ENCODE results near the gene CHKB. TPM values are rescaled to one million over a fixed set of nuclear protein-coding genes. Genes with fewer than 3 reads are reported as not detected.
"Not testable (repeated sequence)": the region's sequence is repeated elsewhere in the genome, so short reads cannot be mapped to it uniquely, and the experiment has no call there.

Gene CHKB
- total RNA-seq, 1 donor from 2014 or later = 147 TPM

GRCh38 chr22:50544746-50545253 is 37.8 kb downstream of the CHKB start:
- Mint-ChIP-seq H3K4me3 (ENCODE audit: unreplicated experiment) (no peak overlapping the region), H3K4me1 (ENCODE audit: low read depth, unreplicated experiment) (peaks cover 3% of the 10 kb centered on the region), H3K36me3 (ENCODE audit: unreplicated experiment) (no peaks in the 10 kb centered on the region), H3K9me3 (ENCODE audit: unreplicated experiment) (peaks cover 4% of the 10 kb centered on the region), H3K27me3 (ENCODE audit: unreplicated experiment) (peaks cover 5% of the 10 kb centered on the region), H3K27ac (ENCODE audit: unreplicated experiment) (no peak overlapping the region)
- no peak for TF ChIP-seq CTCF (IDR thresholded peaks at IDR 0.05; ENCODE audit: partially characterized antibody, unreplicated experiment)
- DNase-seq = no peak

GRCh38 chr22:50544078-50544745 is 38.4 kb downstream of the CHKB start:
- TF ChIP-seq CTCF (IDR thresholded peaks at IDR 0.05; ENCODE audit: partially characterized antibody, unreplicated experiment) = peak; percentile 37
- H3K4me1 Mint-ChIP-seq (ENCODE audit: low read depth, unreplicated experiment) = peaks cover 3% of the 10 kb centered on the region
- H3K4me3 Mint-ChIP-seq (ENCODE audit: unreplicated experiment) = no peak overlapping the region
- H3K27me3 Mint-ChIP-seq (ENCODE audit: unreplicated experiment) = peaks cover 5% of the 10 kb centered on the region
- DNase-seq = peak; percentile 88
- H3K9me3 Mint-ChIP-seq (ENCODE audit: unreplicated experiment) = peaks cover 4% of the 10 kb centered on the region
- no peak overlapping the region for H3K27ac Mint-ChIP-seq (ENCODE audit: unreplicated experiment)
- H3K36me3 Mint-ChIP-seq (ENCODE audit: unreplicated experiment) = no peaks in the 10 kb centered on the region

- Mint-ChIP-seq H3K36me3 (ENCODE audit: unreplicated experiment) (no peaks in the 10 kb centered on the region), H3K4me3 (ENCODE audit: unreplicated experiment) (no peak overlapping the region), H3K4me1 (ENCODE audit: low read depth, unreplicated experiment) (peaks cover 3% of the 10 kb centered on the region), H3K9me3 (ENCODE audit: unreplicated experiment) (peaks cover 4% of the 10 kb centered on the region), H3K27me3 (ENCODE audit: unreplicated experiment) (peaks cover 5% of the 10 kb centered on the region), H3K27ac (ENCODE audit: unreplicated experiment) (no peak overlapping the region)
- no peak for TF ChIP-seq CTCF (IDR thresholded peaks at IDR 0.05; ENCODE audit: partially characterized antibody, unreplicated experiment)
- DNase-seq = no peak
Observed at GRCh38 chr22:50542416-50542927, 40.2 kb downstream of the CHKB start.

- not testable (repeated sequence) for H3K4me3 Mint-ChIP-seq (ENCODE audit: unreplicated experiment); DNase-seq; H3K27ac Mint-ChIP-seq (ENCODE audit: unreplicated experiment); H3K4me1 Mint-ChIP-seq (ENCODE audit: low read depth, unreplicated experiment); H3K36me3 Mint-ChIP-seq (ENCODE audit: unreplicated experiment); H3K9me3 Mint-ChIP-seq (ENCODE audit: unreplicated experiment); H3K27me3 Mint-ChIP-seq (ENCODE audit: unreplicated experiment)
Observed at GRCh38 chr22:50541667-50542026, 41.0 kb downstream of the CHKB start.

GRCh38 chr22:50540381-50540780 is 42.3 kb downstream of the CHKB start:
- Mint-ChIP-seq H3K4me3 (ENCODE audit: unreplicated experiment) (no peak overlapping the region), H3K4me1 (ENCODE audit: low read depth, unreplicated experiment) (peaks cover 3% of the 10 kb centered on the region), H3K27me3 (ENCODE audit: unreplicated experiment) (peaks cover 2% of the 10 kb centered on the region), H3K36me3 (ENCODE audit: unreplicated experiment) (no peaks in the 10 kb centered on the region), H3K9me3 (ENCODE audit: unreplicated experiment) (peaks cover 6% of the 10 kb centered on the region), H3K27ac (ENCODE audit: unreplicated experiment) (no peak overlapping the region)
- no peak for TF ChIP-seq CTCF (IDR thresholded peaks at IDR 0.05; ENCODE audit: partially characterized antibody, unreplicated experiment)
- DNase-seq = no peak

All from glutamatergic neuron (in vitro differentiated cells).